Measurements from ENCODE around the gene INPP5A.
"Not testable (repeated sequence)": the region's sequence is repeated elsewhere in the genome, so short reads cannot be mapped to it uniquely, and the experiment has no call there.

Gene INPP5A

DNA sequence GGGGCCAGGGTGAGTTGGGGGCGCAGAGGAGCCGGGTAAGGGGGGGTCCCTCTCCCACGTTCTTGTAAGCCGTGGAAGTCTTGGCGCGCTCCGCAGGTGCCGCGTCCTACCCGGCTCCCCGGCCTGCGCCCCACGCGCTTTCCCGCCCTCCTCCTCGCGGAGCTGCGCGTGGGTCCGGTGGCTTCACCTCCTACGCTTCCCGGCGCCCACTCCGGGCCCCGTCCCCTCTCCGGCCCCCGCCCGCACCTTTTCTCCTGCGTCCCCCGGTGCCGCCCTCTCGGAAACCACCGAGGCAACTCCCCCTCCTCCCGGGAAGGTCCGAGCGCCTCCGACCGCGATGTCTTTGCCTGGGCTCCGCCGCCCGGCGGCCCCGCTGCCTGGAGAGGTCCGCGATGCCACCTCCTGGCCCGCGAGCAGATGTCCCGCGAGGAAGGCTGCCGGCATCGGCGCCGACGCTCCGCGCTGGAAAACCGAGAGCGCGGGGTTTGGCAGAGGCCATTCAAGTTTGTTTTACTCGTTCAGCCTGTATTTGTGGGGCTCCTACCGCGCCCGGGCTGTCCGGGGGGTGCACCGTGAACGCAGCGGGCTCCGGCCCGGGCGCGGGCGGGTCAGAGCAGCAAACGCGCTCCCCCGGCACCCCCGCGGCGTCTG is 250.7 kb downstream of the INPP5A start:
- no peak for DNase-seq (ENCODE audit: low read depth)

DNA sequence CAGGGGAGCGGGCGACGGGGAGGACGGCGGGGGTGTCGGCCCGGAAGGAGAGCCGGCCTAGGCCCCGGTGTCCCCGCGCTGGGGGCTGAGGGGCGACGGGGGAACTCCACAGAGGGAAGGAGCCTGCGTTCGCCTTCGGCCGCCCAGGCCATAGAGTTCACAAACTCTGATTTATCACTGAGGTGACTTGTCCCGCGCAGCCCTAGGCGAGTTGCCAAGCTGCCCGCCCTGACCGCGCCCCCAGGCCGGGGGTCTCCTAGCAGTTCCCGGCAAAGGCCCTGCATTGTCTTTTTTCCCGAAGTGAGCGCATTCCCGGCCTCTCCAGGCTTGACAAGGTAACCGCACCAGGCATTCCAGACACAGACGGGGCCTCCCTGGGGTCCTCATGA is 251.2 kb downstream of the INPP5A start:
- no peak for DNase-seq (ENCODE audit: low read depth)

DNA sequence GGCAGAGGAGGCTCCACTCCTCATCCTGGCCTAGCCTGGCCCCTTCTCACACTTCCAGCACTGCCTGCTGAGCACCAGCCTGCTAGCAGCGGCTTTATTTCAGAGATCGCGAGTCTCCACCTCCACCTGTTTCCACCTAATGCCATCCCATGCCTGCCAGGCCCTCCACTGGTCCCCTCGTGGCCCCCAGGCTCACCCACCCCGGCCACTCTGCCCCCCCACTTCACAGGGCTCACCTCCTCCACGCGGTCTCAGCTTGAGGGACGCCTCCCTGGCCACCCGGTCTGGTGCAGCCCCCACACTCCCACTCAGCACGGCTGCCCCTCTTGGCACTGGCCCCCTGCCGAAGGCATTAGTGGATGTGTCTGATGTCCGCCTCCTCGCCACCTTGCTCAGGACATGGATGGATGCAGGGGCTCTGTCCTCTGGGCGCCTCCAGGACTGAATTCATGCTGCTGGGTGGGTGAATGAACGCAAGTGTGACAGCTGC is 252.1 kb downstream of the INPP5A start:
- no peak for DNase-seq (ENCODE audit: low read depth)

- DNase-seq (ENCODE audit: low read depth), result no peak
Measured at GRCh38 chr10:132790470-132790869, 252.9 kb downstream of the INPP5A start.

DNA sequence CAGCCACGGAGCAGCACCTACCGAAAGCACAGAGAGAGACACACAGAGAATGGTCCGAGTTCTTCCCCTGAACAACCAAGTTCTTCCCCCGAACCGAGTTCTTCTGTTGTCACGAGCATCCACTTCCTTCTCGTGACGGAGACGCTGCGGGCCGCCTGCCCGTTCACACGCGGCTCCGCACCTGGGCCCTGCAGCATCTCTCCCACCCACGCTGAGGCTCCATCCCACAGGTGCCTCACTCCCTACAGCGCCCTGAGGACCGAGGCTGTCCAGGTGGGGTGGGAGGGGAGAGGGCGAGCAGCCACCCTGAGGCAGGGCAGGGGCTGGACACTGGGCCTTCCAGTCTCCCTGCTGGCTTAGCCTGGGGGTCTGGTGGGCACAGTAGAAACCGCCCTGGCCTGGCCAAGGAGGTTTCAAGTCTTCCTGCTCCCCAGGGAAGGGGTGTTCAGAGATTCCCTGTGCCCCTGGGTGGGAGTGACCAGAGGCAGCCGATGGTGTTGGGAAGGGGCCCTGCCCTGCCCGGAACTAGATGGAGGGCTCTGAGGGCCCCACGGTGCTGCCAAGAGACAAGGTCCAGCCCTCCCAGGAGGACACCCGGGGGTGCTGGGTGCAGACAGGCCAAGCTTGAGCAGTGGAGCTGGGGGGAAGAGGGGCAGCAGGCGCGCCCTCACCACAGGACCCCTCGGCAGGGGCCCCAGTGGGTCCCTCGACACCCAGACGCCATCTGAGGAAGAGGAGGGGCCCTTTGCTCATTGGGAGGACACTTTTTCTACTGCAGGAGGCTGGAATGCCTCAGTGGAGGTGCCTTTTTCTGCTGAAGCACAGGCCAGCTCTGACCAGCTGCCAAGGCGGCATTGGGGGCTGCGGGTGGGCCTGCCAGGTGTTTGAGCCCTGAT is 253.6 kb downstream of the INPP5A start:
- no peak for DNase-seq (ENCODE audit: low read depth)

DNA sequence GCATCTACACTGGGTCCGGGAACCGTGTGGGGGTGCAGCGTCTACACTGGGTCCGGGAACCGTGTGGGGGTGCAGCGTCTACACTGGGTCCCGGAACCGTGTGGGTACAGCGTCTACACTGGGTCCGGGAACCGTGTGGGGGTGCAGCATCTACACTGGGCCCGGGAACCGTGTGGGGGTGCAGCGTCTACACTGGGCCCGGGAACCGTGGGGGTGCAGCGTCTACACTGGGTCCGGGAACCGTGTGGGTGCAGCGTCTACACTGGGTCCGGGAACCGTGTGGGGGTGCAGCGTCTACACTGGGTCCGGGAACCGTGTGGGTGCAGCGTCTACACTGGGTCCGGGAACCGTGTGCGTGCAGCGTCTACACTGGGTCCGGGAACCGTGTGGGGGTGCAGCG is 254.5 kb downstream of the INPP5A start:
- DNase-seq (ENCODE audit: low read depth), result not testable (repeated sequence)

DNA sequence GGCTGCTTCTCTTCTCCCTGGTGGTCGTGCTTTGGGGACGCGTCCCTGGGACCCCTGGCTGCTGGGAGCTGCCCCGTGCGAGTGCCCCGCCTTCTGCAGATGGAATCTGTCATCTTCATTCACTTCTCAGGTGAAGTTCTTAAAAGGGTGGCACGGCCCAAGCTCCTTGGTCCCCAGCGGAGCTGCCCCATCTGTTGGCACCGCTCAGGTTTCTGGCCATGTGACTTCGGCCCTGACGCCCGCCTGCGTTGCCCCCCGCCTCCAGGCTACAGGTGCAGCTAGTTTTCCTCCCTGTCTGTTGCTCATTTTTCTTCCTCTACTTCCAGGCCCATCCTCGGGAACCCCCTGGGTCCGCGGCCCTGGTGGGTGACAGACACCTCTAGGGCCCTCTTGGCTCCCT is 255.2 kb downstream of the INPP5A start:
- DNase-seq (ENCODE audit: low read depth), result no peak

DNA sequence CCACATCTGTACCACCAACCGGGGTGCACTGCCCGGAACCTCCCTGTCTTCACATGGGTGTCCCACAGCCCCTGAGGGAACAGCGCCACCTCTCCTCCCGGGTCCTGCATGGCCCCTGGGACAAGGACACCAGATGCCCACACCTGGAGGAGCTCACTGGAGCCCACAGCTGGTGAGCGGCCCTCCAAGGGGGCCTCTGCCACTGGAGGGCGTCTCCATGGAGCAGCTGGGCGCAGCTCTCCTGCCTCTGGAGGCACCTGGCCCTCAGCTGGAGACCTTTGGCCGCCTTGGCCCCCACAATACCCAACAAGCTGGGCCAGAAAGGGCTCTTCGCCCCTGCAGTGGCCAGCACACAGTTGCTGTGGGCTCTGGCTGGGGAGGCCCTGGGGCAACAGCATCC is 255.6 kb downstream of the INPP5A start:
- DNase-seq (ENCODE audit: low read depth), result no peak

GRCh38 chr10:132793871-132794849 is 256.6 kb downstream of the INPP5A start:
- no peak for DNase-seq (ENCODE audit: low read depth)

DNA sequence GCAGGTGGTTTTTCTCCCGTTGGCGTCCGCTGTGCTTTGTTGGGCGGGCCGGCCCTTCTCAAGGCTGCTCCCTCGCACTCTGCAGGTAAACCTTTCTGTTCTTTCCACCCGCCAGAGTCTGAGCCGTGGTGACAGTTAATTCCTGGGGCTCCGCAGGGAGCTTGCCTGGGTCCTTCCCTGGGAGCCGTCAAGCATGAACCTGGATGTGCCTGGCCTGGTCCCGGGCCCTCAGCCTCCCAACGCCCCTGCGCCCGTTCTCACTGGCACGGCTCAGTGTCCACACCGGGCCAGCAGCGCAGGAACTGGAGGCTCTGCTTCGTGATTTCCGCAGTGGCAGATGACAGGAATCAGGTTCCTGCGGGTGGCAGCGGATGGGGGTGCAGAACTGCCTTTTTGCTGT is 259.3 kb downstream of the INPP5A start:
- DNase-seq (ENCODE audit: low read depth), result no peak

DNA sequence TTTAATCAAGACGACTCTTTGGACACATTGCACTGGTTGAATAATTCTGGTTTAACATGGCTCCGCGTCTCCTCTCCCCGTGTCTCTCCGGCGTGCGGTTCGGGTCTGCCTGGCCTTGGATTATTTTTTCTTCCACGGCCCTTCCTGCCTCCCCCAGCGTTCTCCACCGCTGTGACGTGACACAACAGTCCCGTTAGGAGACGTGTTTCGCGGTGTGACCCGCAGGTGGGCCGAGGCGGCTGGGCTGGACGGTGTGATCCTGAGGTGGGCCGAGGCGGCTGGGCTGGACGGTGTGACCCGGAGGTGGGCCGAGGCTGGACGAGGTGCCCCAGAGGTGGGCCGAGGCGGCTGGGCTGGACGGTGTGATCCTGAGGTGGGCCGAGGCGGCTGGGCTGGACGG is 260.4 kb downstream of the INPP5A start:
- not testable (repeated sequence) for DNase-seq (ENCODE audit: low read depth)

GRCh38 chr10:132798403-132798802 is 260.8 kb downstream of the INPP5A start:
- no peak for DNase-seq (ENCODE audit: low read depth)

- no peak for DNase-seq (ENCODE audit: low read depth)
Measured at GRCh38 chr10:132798876-132799275, 261.3 kb downstream of the INPP5A start.

DNA sequence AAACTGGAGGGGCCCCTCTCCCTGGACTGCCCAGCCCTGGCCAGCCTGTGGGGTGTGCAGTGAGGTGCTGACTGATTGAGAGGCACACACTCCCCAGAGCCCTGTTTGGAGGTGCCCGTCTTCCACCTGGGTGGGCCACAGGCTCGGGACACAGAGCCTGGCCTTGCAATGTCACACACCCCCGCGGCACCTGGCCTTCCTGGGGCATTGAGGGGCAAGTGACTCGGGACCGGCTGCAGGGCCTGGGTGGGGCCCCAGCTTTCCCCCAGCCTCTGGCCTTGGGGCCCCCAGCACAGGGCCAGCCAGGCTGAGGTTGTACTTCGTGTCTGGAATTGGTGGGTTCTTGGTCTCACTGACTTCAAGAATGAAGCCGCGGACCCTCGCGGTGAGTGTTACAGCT is 262.3 kb downstream of the INPP5A start:
- no peak for DNase-seq (ENCODE audit: low read depth)

DNA sequence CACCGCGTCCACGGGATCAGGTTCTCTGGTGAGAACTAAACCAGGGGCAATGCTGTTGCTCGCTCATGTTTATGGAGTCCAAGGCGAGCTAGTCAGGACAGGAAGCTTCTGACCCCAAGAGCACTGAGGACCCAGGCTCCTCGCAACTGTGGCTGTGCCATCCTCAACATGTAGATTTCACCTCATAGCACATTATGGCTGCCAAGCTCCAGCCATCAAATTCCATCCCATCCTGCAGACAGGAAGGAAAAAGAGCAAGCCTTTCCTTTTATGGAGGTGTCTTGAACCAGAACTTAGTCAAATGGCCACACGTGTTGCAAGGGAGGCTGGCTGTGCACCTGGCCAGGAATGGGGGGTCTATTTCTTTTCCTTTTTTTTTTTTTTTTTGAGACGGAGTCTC is 264.5 kb downstream of the INPP5A start:
- no peak for DNase-seq (ENCODE audit: low read depth)

DNA sequence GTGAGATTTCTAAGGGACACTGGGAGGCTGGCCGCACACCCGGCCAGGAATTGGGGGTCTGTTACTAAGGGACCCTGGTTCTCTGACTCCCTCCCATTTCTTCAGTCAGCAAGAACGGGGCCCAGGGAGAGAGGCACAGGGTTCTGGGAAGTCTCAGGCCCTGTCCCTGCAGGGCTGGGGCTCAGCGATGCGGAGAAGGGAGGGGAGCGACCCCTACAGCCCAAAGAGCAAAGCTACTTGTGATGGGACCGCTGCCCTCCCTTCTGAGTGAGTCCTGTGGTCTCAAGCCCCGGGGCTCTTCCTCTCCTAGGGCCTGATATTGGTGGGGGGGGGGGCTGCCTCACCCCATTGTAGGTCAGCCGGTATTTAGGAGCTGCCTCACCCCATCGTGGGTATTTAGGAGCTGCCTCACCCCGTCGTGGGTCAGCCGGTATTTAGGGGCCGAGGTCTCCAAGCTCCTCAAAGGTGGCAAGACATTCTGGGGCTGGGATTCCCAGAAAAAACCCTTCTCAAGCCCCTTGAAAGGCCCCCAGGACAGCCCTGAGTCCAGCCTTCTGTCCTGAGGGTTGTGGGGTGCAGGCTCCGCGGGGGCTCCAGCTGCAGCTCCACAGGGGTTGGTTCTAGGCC is 265.2 kb downstream of the INPP5A start:
- no peak for DNase-seq (ENCODE audit: low read depth)

- no peak for DNase-seq (ENCODE audit: low read depth)
Measured at GRCh38 chr10:132803416-132804210, 266.0 kb downstream of the INPP5A start.

DNA sequence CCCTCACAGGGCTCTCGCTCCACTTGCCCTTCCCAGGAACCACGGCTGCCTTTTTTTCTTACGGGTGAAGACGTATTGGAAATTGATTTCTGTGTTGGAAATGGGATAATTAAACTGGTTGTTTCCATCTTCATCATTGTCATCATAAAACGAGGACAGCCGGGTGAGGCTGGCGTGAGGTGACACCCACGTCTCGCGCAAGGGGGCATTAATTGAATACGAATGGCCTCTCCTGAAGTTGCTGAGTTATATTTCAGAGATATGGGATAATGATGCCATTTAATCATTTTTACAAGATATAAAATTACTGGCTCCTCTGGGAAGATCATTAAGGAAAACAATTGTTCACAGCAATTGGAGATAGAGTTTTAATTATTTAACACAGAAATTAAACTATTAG is 266.7 kb downstream of the INPP5A start:
- no peak for DNase-seq (ENCODE audit: low read depth)

DNA sequence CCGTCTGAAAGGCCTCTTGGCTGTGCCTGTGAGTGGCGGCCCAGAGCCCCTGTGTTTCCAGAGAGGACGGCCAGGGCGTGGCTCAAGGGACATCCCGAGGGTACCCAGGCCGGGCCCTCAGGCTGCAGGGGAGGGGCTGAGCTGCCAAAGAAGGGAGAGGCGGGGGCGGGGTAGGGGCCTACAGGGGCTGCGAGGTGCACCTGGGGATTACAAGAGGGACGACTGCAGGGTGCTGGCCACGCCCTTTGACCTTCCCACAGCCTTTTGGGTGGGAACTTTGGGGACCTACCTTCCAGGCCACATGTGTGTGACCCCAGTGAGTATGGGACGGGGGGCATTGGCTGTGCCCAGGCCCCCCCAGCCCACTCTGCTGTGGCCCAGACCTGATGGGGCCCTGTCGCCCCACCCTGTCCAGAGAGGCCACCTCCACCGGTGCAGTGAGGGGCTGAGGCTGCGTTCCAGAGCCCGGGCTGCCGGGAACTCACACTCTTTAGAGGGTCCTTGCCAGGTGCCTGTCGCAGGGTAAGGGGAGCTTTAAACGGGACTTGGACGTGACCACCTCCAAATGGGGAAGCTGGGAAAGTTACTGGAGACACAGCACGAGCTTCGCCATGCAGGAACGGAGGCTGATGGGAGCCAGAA is 267.3 kb downstream of the INPP5A start:
- DNase-seq (ENCODE audit: low read depth), result no peak

DNA sequence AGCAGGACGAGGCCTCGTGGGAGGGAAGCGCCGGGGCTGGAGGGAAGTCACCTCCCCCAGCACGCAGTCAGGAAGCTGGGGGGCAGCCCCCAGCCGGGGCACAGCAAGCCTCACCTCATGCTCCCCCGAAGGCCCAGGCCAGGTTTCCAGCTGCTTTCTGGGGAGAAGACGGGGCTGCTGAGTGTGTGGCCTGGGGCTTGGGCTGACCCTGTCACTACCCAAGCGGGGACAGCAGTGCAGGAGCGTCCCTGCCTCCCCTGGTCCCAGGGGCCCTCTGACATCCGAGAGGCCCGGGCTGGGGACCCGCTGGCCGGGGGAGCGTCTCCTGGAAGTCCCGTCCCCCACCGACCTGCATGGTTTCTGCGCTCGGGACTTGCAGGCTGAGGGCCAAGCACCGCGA is 268.0 kb downstream of the INPP5A start:
- no peak for DNase-seq (ENCODE audit: low read depth)
